Dermis microvascular lymphatic vessel endothelial cell (primary cell): ENCODE data around the gene PEPD. TPM values are rescaled to one million over a fixed set of nuclear protein-coding genes. Genes with fewer than 3 reads are reported as not detected.

Experiments used
- DNase-seq, 2 donors: peaks; one replicate each; pipeline versions ENCODE4 v3.0.0 to v3.0.0-alpha.2; 2010; ENCODE audit warnings: low read depth in 2 of 2
- total RNA-seq: library from RNA; depleted of rRNA; stranded (reverse); fragments of >200 nt; gene quantifications from 2 replicates; pipeline ENCODE4 v1.2.1, GENCODE V29; 2014

PEPD gene
- total RNA-seq, 1 donor from 2014 or later, result 57.6 TPM

DNA sequence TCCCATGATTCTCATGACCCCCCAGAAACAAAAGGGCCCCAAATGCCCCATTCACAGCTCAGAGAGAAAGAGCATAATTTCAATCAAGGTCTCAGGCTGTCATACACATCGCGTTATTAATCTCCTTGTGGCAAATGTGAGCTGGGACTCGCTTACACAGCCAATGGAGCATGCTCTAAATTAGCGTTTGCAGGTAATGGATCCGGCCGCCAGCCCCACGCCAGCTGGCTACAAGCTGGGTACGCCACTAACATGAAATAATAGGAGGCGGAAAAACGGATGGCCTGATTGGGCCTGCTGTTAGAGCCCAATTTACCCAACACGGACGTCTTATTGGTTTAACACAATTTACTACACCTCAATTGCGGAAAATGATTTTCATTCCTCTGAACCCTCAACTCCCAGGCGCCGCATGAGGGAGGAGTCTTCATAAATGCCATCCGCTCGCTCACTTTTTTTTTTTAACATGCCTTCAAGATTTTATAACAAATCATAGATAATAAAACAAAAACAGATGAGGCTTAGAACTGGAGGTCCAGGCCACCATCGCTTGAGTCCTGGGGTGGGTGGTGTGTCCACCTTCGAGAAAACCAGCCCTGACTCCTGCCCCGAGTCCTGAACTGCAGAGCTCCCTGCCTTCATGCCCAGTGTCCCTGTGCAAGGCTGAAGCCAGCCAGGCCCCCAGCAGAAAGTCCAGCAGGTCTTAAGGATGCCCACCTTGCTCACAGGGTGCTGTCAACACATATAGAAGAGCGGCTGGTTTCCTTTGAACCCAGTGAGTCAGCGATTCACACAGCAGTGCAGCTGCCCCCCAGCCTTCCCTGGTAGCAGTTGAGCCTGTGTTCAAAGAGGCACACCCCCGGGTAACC, 62.1 kb downstream of the PEPD start:
- no peak for DNase-seq

DNA sequence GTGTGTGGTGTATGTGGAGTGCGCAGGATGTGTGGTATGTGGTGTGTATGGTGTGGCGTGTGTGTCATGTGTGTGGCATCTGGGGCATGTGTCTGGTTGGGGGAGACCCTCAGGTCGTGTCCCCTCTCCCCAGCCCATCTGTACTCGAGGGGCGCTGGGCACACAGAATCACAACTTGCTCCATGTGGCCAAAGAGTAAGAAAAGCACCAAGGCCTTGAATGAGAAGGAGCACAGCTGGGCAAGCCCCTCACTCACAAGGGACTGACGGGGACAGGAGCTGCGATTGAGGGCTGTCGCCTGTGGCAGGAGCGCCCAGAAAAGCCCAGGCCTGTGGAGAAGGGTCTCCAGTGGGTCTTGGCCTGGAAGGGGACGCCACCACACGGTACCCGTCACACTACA, 62.8 kb downstream of the PEPD start:
- no peak for DNase-seq

DNA sequence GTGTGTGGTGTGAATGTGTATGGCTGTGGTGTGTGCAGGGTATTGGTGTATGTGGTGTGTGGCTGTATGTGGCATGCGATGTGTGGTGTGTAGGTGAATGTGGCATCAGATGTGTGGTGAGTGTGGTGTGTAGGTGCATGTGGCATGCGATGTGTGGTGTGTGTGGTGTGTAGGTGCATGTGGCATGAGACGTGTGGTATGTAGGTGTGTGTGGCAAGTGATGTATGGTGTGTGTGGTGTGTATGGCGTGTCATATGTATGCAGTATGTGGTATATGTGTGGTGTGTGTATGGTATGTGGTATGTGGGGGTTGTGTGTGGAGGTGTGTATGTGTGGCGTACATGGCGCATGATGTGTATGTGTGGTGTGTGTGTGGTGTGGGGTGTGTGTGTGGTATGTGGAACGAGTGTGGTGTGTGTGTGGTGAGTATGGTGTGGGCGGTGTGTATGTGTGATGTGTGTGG, 63.4 kb downstream of the PEPD start:
- DNase-seq, result no peak

DNA sequence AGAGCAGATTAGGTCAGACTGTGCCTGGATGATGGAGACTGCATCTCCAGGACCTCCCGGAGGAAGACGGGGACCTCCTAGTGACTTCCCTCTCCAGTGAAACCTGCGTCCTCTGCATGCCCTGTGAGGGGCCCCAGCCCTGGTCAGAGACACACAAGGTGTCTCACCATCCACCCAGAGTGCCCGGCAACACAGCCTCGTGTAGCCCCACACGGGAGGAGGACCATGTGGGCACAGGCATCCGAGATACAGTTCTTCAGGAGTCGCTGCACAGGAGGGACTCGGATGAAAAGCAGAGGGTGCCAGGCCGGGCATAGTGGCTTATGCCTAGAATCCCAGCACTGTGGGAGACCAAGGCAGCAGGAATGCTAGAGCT, 64.8 kb downstream of the PEPD start:
- DNase-seq, result no peak

DNA sequence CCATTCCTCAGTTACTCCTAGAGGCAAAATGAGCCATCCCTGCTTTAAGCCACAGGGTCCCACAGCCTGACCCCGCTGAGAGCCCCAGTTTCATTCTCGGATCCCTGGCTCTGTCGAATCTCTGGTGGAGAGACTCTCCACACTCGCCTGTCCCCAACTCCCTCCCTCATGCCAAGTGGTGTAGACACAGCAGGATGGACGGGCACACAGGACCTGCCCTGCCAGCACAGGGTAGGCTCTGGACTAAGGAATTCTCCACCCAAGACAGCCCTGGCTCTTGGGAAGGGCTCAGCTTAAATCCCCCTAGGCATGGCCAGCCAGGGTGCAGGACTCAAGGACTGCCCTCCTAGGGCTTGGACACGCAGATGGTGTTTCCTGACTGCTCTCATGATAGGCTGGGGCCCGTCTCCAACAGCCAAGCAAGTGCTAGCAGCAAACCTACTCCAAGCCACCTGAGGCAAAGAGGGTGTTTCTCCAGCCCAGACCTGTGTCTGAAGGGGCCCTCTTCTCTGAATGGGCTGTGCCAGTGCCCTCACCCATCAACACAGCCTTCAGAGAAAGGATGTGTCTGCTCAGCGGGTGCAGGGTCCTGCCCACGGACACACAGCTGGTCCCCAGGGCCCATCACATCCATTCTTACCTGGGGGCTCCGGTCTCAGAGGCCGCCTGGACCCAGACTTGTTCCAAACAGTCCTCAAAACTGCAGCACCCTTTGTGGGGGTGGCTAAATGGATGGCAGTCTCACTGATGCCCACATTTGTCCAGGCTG, 65.3 kb downstream of the PEPD start:
- DNase-seq, result no peak

DNA sequence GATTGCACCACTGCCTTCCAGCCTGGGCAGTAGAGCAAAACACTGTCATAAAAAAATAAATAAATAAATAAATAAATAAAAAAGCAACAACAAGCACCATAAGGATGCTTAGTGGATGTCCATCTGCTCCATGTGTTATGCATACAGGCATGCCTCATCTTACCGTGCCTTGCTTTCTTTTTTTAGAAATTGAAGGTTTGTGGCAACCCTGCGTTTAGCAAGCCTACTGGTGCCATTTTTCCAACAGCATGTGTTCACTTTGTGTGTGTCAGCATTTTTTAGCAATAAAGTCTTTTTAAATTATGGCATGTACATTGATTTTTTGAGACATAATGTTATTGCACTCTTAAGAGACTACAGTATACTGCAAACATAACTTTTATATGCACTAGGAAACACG, 68.3 kb downstream of the PEPD start:
- no peak for DNase-seq

DNA sequence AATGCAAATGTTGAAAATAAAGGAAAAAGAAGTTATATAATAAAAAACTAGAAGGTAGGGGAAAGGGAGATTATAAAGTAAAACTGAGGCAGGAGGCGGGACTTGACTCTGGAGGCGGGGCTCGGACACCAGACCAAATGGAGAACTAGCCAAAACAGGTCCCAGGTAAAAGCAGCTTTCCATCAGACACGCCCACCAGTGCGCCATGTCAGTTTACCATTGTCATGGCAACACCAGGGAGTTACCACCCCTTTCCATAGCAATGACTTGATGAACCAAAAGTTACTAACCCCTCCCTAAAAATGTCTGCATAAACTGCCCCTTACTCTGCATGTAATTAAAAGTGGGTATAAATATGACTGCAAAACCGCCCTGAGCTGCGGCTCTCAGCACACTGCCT, 70.9 kb downstream of the PEPD start:
- DNase-seq, result no peak

DNA sequence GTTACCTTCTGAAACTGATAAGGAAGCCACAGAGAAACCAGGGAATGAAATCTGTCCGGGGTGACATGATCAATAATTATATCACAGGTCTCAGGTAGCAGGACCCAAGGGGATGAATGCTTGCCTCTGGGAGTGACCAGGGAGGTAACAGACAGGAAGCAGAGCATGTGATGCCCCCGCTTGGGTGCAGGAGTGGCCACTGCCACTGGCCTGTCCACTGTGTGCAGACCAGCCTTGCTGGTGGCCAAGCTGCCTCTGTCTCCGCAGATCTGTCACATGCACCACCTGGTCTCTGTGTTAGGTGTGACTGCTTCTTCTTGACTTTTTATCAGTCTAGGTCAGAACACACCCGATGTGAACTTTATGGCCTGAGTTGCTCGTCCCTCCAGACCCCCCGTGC, 71.8 kb downstream of the PEPD start:
- DNase-seq, result no peak

DNA sequence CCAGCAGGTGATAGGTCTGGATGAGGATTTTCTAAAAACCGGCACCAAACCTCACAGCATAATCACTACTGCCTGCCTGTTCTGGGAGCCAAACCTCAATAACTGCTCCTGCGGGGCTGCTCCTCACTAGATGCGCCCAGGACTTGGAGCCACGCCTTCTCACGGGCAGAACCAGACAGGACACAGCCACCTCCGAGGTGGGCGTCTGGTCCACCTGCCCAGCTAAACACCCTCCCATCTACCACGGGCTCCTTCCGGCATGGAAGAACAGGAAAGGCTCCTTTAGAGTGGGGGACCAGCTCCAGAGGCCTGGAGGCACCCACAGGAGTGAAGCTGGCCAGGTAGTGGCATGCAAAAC, 73.5 kb downstream of the PEPD start:
- DNase-seq, result no peak

DNA sequence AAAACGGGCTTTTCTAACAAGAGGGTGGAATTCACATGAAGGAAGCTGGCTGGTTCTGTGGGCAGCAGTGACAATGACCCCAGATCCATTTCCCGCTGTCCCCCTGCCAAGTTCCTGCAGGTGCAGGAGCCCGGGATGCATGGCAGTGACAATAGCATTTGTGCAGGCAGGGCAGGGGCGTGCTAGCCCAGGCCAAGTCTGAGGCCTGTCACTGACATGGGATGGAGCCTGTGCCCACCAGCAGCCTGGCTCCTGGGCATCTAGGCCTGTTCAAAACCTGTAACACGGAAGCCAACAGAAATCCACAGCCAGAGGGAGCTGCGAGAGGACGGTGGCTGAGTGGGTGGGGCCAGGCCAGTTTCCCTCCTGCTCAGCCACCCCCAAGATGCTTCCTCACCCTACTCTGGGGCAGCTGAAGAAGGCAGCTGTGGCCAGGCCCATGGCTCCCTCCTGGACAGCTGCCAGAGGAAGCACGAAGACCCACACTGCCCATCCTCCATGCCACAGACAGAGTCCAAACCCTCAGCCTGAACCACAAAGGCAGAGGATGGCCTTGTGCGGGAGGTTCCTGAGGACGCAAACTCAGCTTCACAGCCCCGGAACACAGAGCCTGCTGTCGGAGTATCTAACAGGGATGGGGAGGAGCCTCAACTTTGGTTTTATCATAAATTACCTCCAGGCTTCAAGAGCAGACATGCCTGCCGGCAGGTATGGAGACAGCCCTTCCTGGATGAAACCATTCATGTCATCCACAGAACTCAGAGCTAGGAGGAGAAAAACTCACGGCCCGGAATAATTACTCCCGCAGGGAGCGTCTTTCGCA, 74.0 kb downstream of the PEPD start:
- no peak for DNase-seq

DNA sequence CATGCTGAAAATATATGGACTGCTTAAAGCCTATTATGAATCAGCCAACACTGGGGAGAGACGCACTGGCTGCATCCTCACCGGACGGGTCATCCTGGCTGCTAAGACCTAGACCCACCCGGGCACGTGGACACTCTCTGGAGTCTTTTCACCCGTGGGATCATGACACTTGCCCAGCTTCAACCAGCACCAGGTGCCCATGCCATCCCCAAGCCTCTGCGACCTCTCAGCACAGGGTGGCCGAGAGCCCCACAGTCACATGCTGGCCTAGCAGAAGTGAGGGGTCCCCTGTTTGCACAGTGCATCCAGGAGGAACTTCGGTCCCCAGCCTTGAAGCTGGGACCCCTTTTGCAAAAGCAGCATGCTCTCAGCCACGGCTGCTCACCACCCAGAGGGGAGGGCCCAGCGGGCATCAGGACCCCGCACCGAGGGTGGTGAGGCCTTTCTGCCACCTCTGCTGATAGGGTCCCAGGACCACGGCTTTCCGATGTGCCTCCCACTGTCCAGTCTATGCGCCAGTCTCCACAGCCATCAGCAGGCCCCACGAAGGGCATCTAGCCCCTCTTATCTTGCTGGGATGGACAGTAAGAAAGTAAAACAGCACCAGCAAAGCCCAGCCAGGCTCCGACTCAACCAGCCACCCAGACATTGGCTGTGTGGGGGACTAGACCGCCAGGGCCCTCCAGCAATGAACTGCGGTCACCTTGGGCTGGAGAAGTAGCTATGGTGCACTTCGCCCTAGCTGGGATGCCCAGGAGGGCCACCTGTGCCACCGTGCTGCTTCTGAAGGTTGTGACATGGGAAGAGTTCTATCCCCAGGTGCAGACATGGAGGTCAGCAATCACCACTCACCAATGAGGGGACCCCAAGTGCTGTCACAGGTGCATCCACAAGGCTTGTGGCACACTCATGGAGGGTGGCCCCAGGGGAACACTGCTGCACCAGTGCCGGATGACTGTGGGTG, 75.0 kb downstream of the PEPD start:
- DNase-seq, result no peak

DNA sequence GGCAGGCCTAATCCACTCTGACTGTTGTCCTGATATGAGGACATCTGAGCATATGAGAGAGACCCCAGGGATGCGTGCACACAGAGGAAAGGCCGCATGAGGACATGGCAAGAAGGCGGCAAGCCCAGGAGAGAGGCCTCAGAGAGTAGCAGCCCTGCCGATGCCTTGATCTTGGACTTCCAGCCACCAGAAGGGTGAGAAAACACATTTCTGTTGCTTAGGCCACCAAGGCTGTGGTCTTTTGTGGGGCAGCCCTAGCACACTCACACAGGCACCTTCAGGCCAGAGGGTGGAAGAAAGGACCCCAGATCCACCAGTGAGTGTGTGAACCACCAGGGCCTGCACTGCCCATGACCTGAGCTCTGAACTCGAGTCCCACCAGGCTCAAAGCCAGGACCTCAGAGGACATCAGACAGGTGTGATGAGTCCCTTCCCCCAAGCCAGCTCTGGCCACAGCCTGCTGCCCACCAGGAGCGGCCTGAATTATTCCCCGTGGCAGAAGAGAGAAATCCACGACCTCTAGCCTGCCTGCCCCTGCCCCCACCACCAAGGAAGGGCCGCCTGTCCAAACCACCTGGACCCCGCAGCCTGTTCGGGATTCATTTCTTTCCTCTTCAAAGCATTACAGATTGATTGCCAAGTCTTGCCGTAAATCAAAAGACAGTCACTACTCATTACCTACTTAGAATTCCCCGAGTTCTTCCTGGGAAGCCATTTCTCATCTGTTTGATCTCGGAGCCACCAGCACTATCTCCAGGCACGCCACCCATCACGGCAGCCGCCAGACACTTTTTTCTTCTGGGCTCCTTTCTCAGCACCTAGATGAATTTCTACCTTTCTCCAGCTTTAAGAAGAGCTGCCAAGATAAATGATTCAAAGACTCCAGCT, 75.9 kb downstream of the PEPD start:
- DNase-seq, result no peak

DNA sequence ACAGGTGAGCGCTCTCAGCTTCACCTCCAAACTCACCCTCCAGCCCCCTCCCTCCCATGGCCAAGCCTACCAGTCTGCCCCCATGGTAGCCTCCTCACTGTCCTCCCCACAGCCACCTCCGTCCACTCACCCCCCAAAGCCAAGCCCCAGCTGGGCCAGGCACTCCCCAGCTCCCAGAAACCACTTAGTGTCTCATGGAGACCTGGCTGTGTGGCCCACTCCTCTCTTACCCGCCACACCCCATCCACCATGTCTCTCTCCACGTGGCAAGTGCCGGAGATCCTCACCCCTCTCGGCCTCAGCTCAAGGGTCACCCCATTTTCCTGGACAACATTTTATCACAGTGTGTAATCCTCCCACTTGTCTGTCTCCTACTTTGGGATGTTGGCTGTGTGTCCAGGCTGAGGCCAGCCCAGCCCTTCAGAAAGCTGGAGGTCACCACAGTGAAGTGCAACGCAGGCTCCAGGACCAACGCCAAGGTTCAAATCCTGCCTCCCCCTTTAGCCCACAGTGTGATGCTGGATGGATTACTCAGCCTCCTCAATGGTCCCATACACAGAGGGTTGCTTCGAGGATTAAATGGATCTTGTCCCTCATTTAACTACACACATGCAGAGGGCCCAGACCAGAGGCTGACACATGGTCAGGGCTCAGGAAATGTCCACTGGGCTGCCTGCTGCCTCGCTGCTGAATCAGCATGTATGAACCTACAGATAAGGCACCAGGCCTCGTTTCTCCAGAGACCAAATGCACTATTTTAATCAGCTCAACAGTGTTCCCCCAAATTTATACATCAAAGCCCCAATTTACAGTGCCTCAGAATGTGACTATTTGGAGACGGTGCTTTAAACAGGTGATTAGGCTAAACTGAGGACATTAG, 76.8 kb downstream of the PEPD start:
- DNase-seq, result no peak

DNA sequence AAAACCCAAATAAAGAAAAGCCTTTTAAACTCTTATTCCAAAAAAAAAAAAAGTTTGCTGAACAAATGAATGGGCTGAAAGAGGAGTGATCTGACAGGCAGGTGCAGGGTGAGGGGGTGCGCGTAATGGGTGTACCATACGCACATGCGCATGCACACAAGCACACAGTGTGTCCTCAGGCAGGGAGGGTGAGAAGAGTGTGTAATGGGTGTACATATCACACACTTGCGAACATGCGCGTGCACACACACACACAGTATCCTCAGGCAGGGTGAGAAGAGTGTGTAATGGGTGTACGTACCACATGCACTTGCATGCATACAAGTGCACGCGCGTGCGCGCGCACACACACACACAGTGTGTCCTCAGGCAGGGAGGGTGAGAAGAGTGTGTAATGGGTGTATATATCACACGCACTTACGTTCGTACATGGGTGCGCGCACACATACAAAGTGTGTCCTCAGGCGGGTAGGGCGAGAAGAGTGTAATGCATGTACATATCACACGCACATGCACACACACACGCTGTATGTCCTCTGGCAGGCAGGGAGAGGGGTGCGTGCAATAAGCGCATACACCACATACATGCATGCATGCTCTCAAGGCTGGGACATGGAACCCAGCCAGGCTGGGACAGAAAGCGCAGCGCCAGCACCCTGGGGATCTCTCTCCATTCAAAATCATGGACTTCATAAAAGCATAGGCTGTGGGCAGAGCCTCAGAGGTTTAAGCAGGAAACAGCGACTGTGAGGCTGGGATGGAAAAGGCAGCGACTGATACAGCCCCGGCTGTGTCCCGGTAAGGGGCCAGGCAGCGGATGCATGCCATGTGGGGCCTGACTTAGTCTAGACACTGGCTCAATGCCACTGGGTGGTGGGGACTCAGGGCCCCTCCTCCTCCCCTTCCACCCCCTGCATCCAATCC, 77.7 kb downstream of the PEPD start:
- no peak for DNase-seq

DNA sequence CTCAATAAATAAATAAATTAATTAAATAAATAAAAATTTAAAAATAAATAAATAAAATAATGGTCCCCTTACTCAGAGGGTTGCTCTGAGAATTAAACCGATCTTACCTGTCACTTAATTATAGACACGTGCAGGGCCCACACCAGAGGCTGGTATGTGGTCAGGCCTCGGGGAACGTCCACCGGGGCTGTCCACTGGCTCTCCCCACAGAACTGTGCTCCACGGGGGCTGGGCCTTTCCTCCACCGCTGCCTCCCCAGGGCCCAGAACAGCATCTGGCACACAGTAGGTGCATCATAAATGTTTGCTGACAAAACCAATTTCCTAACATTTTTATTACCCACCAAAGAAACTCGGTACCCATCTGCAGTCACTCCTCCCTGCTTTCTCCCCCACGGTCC, 78.9 kb downstream of the PEPD start:
- no peak for DNase-seq

DNA sequence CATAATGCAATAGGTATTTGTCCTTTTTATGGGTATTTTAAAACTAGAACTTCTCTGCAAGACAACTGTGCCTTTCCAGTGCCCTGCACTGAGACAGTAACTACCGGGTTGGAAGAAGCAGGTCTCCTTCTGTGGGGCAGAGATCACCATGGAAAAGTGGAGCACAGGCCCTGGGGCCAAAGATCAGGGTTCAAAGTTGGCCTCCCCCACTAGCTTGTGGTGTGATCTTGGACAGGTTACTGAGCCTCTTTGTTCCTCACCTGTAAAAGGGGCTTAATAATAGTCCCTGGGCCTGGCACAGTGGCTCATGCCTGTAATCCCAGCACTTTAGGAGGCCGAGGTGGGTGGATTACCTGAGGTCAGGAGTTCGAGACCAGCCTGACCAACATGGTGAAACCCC, 79.8 kb downstream of the PEPD start:
- no peak for DNase-seq

DNA sequence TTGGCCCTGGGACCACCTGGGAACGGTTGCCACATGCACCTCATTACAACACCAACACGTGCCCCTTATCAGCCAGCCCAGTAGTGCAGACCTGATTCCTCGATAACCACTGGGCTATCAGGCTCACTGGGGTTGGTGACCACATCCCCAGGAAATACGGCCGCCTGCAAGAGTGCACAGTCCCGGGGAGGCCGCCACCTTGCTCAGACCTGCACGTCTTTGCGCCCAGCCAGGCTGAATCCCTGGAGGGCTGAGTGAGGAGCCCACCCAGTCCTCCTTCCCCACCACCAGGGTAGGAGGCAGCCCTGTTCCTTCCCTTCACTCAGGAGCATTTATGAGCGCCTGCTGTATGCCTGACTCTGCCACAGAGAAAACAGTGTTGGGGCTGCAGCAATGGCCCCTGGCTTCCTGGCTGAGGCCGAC, 80.3 kb downstream of the PEPD start:
- no peak for DNase-seq

DNA sequence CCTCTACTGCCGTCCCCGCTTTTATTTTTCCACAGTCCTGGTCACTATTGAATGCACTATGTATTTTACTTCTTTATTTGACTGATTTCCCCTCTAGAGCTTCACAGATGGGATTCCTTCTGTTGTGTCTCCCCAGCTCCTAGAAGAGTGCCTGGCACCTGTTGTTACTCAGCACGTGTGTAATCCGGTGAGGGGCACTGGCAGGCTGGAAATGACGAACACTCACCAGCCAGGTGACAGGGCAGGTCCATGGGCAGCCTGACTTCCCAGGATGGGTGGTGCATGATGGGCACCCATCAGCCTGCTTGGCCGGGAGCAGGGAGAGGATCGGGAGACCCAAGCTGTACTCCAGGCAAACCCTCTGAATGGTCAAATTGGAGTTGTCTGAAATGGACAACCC, 80.9 kb downstream of the PEPD start:
- no peak for DNase-seq
